Measurements from ENCODE around the gene DMD. TPM values are rescaled to one million over a fixed set of nuclear protein-coding genes. Genes with fewer than 3 reads are reported as not detected.

Gene DMD
- total RNA-seq, 4 donors from 2014 or later, result 27.7 to 54.7 (median 34.4) TPM

- DNase-seq (ENCODE audit: low spot score) (no peak), ATAC-seq (ENCODE audit: low FRiP score) (no peak)
- TF ChIP-seq CTCF (IDR thresholded peaks at IDR 0.05), result no peak
Measured at GRCh38 chrX:32293962-32294700, 917.2 kb downstream of the DMD start.

- TF ChIP-seq CTCF (IDR thresholded peaks at IDR 0.05), result no peak
- ATAC-seq (ENCODE audit: low FRiP score), result no peak
- DNase-seq (ENCODE audit: low spot score), result no peak
Measured at GRCh38 chrX:32289356-32289755, 922.0 kb downstream of the DMD start.

GRCh38 chrX:32281853-32282252 is 929.5 kb downstream of the DMD start:
- DNase-seq (ENCODE audit: low spot score), result no peak
- ATAC-seq (ENCODE audit: low FRiP score), result no peak
- no peak for TF ChIP-seq CTCF (IDR thresholded peaks at IDR 0.05)

GRCh38 chrX:32280921-32281320 is 930.4 kb downstream of the DMD start:
- ATAC-seq (ENCODE audit: low FRiP score) (no peak), DNase-seq (ENCODE audit: low spot score) (no peak)
- no peak for TF ChIP-seq CTCF (IDR thresholded peaks at IDR 0.05)

GRCh38 chrX:32280489-32280888 is 930.9 kb downstream of the DMD start:
- DNase-seq (ENCODE audit: low spot score) (no peak), ATAC-seq (ENCODE audit: low FRiP score) (no peak)
- no peak for TF ChIP-seq CTCF (IDR thresholded peaks at IDR 0.05)

GRCh38 chrX:32276153-32276552 is 935.2 kb downstream of the DMD start:
- no peak for TF ChIP-seq CTCF (IDR thresholded peaks at IDR 0.05)
- DNase-seq (ENCODE audit: low spot score) (no peak), ATAC-seq (ENCODE audit: low FRiP score) (no peak)

GRCh38 chrX:32269866-32270265 is 941.5 kb downstream of the DMD start:
- DNase-seq (ENCODE audit: low spot score) (no peak), ATAC-seq (ENCODE audit: low FRiP score) (no peak)
- no peak for TF ChIP-seq CTCF (IDR thresholded peaks at IDR 0.05)
